ENCODE results near the gene SUGP1.
"Not testable (repeated sequence)": the region's sequence is repeated elsewhere in the genome, so short reads cannot be mapped to it uniquely, and the experiment has no call there.

The SUGP1 gene

GRCh38 chr19:19263886-19264487 lies 56.3 kb downstream of the SUGP1 start:
- DNase-seq (ENCODE audit: low read depth) = no peak

- DNase-seq (ENCODE audit: low read depth) = no peak
These were observed 57.9 kb downstream of the SUGP1 start for GRCh38 chr19:19262190-19263057.

GRCh38 chr19:19261350-19262189 lies 58.7 kb downstream of the SUGP1 start:
- DNase-seq (ENCODE audit: low read depth) = no peak

- no peak for DNase-seq (ENCODE audit: low read depth)
These were observed 59.7 kb downstream of the SUGP1 start for GRCh38 chr19:19260417-19261214.

- no peak for DNase-seq (ENCODE audit: low read depth)
These were observed 60.6 kb downstream of the SUGP1 start for GRCh38 chr19:19259741-19260140.

- no peak for DNase-seq (ENCODE audit: low read depth)
These were observed 61.5 kb downstream of the SUGP1 start for GRCh38 chr19:19258589-19259338.

DNA sequence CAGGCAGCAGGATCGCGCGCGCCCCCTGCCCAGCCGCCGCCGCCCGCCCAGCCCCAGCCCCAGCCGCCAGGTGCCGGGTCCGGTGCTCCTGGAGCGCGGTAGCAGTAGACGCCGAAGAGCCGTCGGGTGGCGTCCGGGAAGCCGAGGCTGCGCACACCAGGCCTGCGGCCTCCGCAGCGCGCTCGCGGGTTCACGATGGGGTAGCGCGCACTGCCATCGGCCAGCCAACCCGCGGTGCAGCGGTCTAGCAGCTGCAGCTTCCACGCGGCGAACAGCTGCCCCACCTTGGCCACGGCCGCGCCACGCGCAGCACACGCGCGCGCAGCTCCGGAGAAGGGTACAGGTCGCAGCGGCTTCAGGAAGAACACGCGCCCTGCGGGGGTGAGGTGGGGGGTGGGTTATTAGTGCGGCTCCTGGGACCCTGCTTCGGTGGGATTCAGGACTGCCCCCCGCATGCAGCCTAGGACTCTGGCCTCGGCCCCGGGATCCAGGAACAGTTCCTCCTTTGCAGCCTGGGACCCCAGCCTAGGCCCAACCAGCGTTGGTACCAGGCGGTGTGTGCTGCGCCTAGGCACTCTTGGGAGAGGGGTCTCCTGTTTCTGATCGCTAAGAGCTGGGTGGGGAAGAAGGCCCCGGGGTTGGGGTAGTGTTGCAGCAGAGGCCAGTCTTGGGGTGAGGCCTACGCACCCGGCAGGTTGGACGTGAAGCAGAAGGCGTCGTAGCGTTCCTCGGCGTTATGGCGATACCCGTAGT lies 62.3 kb downstream of the SUGP1 start:
- DNase-seq (ENCODE audit: low read depth) = no peak

DNA sequence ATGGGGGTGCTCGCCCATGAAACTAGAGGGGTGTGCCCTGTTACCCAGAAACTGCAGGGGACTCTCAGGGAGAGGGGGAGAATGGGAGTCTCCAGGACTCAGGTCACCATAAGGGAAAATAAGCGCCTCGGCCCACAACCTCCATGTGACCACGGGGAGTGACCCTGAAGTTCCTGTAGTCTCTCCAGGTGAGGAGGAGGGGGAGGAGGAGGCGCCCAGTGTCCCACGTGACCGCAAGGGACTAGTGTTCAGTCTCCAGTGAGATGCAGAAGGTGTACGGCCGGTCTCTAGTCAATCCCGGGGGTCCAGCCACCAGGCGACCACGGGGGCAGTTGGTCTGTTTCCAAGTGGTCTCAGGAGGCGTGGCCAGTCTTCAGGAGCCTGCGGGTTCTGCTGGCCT lies 63.2 kb downstream of the SUGP1 start:
- no peak for DNase-seq (ENCODE audit: low read depth)

DNA sequence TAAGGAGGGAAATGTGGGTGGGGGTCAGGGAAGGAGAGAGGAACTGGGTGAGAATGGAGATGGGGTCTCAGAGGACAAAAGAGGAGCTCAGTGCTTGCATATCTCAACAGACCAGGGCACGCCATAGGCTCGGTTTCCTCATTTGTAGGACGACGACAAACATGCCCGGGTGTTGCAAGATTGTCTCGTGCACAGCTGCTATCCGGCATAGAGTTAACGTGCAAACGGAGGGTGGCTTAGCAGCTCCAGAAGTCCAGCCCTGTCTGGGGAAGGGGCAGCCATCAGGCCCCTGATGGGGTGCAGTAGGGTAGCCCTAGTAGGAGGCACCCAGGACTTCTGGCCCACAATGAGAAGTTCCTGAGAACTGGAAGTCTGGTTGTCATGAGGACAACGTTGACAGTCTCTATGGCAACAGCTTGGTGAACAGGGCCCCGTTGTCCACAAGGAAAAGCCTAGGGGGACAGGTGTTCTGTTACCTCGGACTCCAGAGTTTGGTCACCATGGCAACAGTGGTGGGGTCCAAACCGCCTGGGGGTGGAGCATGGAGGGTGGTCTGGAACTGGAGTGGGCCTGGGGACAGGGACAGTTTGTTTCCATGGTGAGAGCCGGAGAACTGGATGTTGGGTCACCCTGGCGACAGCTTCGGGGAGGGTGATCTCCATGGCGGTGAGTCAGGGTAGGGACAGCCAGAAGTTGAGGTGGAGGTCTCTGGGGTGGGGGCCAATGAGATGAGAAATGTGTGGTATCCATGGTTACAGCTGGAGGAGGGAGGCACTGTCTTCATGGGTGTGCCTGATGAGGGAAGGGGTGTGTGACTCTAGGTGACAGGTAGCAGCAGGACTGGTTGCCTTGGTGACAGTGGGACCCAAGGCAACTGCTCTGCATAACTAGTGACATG lies 64.0 kb downstream of the SUGP1 start:
- DNase-seq (ENCODE audit: low read depth) = no peak

GRCh38 chr19:19253409-19253808 lies 66.9 kb downstream of the SUGP1 start:
- DNase-seq (ENCODE audit: low read depth) = not testable (repeated sequence)

GRCh38 chr19:19250196-19250801 lies 70.0 kb downstream of the SUGP1 start:
- no peak for DNase-seq (ENCODE audit: low read depth)

DNA sequence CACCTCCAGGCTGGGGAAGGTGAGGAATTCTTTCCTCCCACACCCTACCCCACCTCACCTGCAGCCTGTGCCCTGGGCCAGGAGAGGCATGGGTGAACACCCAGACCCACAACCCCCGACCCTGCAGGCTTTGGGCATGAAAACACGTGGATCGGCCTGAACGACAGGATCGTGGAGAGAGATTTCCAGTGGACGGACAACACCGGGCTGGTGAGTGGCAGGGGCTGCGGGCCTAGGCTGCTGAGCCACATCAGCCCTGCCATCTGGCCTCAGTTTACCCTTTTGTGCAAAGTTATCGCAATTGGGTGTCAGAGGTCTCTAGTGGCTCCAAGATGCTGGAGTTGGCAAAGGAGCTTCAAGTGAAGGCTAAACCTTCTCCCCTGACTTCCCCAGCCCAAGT lies 79.8 kb downstream of the SUGP1 start:
- DNase-seq (ENCODE audit: low read depth) = no peak

GRCh38 chr19:19239675-19240074 lies 80.6 kb downstream of the SUGP1 start:
- DNase-seq (ENCODE audit: low read depth) = no peak

GRCh38 chr19:19238126-19238894 lies 82.0 kb downstream of the SUGP1 start:
- DNase-seq (ENCODE audit: low read depth) = no peak

- DNase-seq (ENCODE audit: low read depth) = no peak
These were observed 84.1 kb downstream of the SUGP1 start for GRCh38 chr19:19236173-19236572.

GRCh38 chr19:19234220-19234816 lies 86.0 kb downstream of the SUGP1 start:
- DNase-seq (ENCODE audit: low read depth) = no peak

DNA sequence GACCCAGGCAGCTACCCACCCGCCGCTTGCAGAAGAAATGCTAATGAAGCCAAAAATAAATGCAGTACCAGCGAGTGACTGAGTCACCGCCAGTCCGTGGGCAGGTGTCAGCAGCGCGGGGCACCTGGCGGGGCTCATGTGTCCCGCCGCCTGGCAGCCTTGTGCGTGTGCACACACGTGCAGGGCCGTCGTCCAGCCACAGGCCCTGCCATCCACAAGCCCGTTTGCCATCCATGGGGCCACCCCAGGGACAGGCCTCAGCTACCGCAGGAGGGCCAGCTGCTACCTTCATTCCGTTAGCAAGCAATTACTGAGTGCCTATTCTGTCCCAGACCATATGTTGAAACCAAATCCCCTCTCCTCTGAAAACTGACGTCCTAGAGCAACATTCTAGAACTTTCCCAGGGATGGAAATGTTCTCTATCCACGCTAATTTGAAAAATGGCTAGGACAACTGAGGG lies 88.0 kb downstream of the SUGP1 start:
- DNase-seq (ENCODE audit: low read depth) = no peak

GRCh38 chr19:19230999-19231398 lies 89.3 kb downstream of the SUGP1 start:
- no peak for DNase-seq (ENCODE audit: low read depth)

Measured in T-helper 22 cell (primary cell).